Prostate gland (tissue), 2 donors: ENCODE results near the gene BUD23. TPM values are rescaled to one million over a fixed set of nuclear protein-coding genes. Genes with fewer than 3 reads are reported as not detected.

ENCODE experiments used
- DNase-seq: peaks from one replicate; pipeline ENCODE4 v3.0.0-alpha.2; 2019; ENCODE audit warnings: low spot score
- H3K27ac ChIP-seq, 2 donors: fragments of 200-600 bp; sonication (generic); 2 replicates each; pipeline ENCODE4 v1.5.1; 2017 to 2019
- H3K27me3 ChIP-seq: fragments of 200-600 bp; sonication (generic); replicated peaks from 2 replicates; pipeline ENCODE4 v1.5.1; 2019; ENCODE audit not compliant: insufficient read depth
- H3K36me3 ChIP-seq, 2 donors: fragments of 200-600 bp; sonication (generic); 1 replicate in 1 of 2; 2 replicates in 1 of 2; pipeline versions ENCODE4 v1.5.1 to v1.8.1; 2017 to 2019
- H3K4me1 ChIP-seq: fragments of 200-600 bp; sonication (generic); replicated peaks from 2 replicates; pipeline ENCODE4 v1.5.1; 2019
- H3K4me3 ChIP-seq, 2 donors: fragments of 200-600 bp; sonication (generic); 2 replicates each; pipeline ENCODE4 v1.5.1; 2017 to 2019
- H3K9me3 ChIP-seq: fragments of 200-600 bp; sonication (generic); 2 replicates; pipeline ENCODE4 v1.5.1; 2017
- POLR2A ChIP-seq: fragments of 450-650 bp; IDR thresholded peaks from one replicate; pipeline ENCODE4 v1.6.1; 2016; ENCODE audit warnings: antibody characterized with exemption, mild to moderate bottlenecking
- POLR2AphosphoS5 ChIP-seq: sonication (generic); formaldehyde crosslinking; IDR thresholded peaks from one replicate; pipeline ENCODE4 v1.6.1; 2017; ENCODE audit warnings: antibody characterized with exemption
- WGBS: methylation state at CpG from one replicate; pipeline ENCODE4 v1.1.5; 2018; 5-methylcytosine and 5-hydroxymethylcytosine counted together
- intact Hi-C: fragments of 100-400 bp; cut with DNase I; formaldehyde crosslinking; loops from one replicate; pipeline ENCODE4 v1.14.2; 2022
- total RNA-seq, 2 donors: library from RNA; depleted of rRNA; stranded (reverse); fragments of >200 nt; gene quantifications; one replicate each; pipeline ENCODE4 v1.1.0, GENCODE V29; 2016
- TF ChIP-seq, protein P1 (sequence below), 4 experiments: fragments of 200-600 bp in 2 of 4; fragments of 450-650 bp in 2 of 4; sonication (generic) in 2 of 4; IDR thresholded peaks; 1 replicate in 3 of 4; 2 replicates in 1 of 4; pipeline ENCODE4 v1.5.1; 2016 to 2019; ENCODE audit warnings: antibody characterized with exemption in 4 of 4, mild to moderate bottlenecking in 2 of 4, moderate library complexity in 2 of 4

The BUD23 gene
- total RNA-seq, 2 donors from 2014 or later, result 72.3 to 196 TPM

DNA sequence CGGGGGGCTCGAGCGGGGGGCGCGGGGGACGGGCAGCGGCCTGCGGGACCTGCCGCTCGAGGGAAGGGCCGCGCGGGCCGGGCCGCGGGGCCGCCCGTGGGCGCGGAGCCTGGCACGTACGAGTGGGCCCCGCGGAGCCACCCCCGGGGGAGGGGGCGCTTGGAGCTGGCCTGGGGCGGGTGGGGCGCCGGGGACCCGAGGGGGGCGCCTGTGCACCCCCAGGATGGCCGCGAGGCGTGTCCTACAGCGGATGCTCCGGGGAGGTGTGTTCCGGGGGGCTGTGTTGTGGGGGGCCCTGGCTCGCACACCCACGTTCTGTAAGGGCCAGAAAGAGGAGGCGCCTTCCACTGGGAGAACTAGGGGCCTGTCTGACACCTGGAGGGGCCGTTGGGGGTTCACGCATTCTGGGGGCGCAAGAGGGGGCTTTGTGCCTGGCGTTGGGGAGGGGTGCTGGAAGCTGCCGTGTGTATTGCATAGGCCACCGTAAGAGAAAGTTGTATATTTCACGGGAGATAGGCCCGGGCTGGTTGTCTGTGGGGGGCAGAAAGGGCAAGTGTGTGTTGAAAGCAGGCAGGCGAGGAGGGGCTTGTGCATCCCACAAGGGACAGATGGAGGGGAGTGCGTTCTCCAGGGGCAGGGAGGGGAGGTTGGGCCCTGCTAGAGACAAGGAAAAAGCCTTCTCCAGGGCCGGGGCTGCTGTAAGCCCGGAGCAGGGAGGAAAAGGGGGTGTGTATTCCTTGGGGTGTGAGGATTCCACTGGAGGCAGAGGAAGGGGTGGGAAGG is 15.1 kb upstream of the BUD23 start:
- WGBS, result 2% methylated on average over 36 of the region's 52 CpGs
- DNase-seq, result no peak
- no peaks in the 10 kb centered on the region for H3K27me3 ChIP-seq
- TF ChIP-seq, protein P1, sequence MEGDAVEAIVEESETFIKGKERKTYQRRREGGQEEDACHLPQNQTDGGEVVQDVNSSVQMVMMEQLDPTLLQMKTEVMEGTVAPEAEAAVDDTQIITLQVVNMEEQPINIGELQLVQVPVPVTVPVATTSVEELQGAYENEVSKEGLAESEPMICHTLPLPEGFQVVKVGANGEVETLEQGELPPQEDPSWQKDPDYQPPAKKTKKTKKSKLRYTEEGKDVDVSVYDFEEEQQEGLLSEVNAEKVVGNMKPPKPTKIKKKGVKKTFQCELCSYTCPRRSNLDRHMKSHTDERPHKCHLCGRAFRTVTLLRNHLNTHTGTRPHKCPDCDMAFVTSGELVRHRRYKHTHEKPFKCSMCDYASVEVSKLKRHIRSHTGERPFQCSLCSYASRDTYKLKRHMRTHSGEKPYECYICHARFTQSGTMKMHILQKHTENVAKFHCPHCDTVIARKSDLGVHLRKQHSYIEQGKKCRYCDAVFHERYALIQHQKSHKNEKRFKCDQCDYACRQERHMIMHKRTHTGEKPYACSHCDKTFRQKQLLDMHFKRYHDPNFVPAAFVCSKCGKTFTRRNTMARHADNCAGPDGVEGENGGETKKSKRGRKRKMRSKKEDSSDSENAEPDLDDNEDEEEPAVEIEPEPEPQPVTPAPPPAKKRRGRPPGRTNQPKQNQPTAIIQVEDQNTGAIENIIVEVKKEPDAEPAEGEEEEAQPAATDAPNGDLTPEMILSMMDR (IDR thresholded peaks at IDR 0.05), result no peak
- no peak for TF ChIP-seq POLR2AphosphoS5
- no peak for TF ChIP-seq POLR2A
- peaks cover 8% of the 10 kb centered on the region for H3K4me1 ChIP-seq
- peak overlapping the region in 1 of 2 donors; percentile 24 for H3K27ac ChIP-seq
- H3K36me3 ChIP-seq, result no peaks in the 10 kb centered on the region
- intact Hi-C loops, result no loop called here
- H3K4me3 ChIP-seq, result peak overlapping the region; percentile 66 to 81
- H3K9me3 ChIP-seq, result no peaks in the 10 kb centered on the region

GRCh38 chr7:73668886-73669230 is 14.5 kb upstream of the BUD23 start:
- Histone ChIP-seq H3K9me3 (no peaks in the 10 kb centered on the region), H3K4me1 (peaks cover 8% of the 10 kb centered on the region), H3K27ac (no peak overlapping the region), H3K36me3 (no peaks in the 10 kb centered on the region), H3K4me3 (peak overlapping the region; percentile 66 to 81), H3K27me3 (no peaks in the 10 kb centered on the region)
- no peak for DNase-seq
- TF ChIP-seq POLR2A (no peak), POLR2AphosphoS5 (no peak)
- TF ChIP-seq, protein P1 (IDR thresholded peaks at IDR 0.05), result no peak
- 13% methylated on average over 5 of the region's 5 CpGs for WGBS
- intact Hi-C loops, result no loop called here

DNA sequence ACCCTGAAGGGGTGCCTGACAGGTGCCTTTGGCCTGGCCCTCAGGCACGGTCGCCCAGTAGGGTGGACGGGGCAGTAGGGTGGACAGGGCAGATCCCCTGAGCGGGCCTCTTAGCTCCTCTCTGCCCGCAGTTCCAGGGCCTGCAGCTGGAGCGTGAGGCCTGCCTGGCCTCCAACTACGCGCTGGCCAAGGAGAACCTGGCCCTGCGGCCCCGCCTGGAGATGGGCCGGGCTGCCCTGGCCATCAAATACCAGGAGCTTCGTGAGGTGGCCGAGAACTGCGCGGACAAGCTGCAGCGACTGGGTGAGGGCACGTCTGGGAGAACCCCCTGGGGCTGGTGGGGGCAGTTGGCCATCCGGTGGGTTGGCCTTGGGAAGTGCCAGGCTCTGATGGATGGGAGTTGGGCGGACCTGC is 14.1 kb upstream of the BUD23 start:
- no peaks in the 10 kb centered on the region for H3K9me3 ChIP-seq
- H3K27me3 ChIP-seq, result no peaks in the 10 kb centered on the region
- no peak overlapping the region for H3K27ac ChIP-seq
- peaks cover 8% of the 10 kb centered on the region for H3K4me1 ChIP-seq
- intact Hi-C loops, result no loop called here
- no peak for TF ChIP-seq POLR2AphosphoS5
- no peak for DNase-seq
- 51% methylated on average over 14 of the region's 19 CpGs for WGBS
- no peak overlapping the region for H3K4me3 ChIP-seq
- H3K36me3 ChIP-seq, result no peaks in the 10 kb centered on the region

GRCh38 chr7:73669858-73670385 is 13.5 kb upstream of the BUD23 start:
- intact Hi-C loops, result no loop called here
- 89% methylated on average over 12 of the region's 12 CpGs for WGBS
- DNase-seq, result no peak

DNA sequence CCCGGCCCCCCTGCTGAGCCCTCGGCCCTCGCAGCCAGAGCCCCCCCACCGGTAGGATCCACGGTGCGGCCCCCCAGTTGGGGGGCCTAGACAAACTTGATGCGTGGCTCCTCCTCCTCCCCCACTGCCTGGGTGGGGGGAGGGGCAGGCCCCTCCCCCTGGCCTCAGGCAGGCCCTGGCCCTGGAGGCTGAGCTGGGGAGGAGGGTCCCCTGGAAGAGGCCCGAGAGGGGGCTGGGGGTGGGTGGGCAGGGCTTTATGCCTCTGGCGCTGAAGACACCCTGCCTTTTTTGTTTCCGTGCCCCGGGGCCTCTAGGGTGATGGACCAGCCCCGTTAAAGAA is 12.1 kb upstream of the BUD23 start:
- intact Hi-C loops, result no loop called here
- no peak overlapping the region for H3K4me3 ChIP-seq

More at GRCh38 chr7:73669858-73670385, 13.5 kb upstream of the BUD23 start:
- no peaks in the 10 kb centered on the region for H3K36me3 ChIP-seq
- no peaks in the 10 kb centered on the region for H3K27me3 ChIP-seq
- H3K27ac ChIP-seq, result no peak overlapping the region
- no peak overlapping the region for H3K4me3 ChIP-seq
- H3K4me1 ChIP-seq, result peaks cover 8% of the 10 kb centered on the region
- TF ChIP-seq, protein P1 (IDR thresholded peaks at IDR 0.05), result no peak
- no peak for TF ChIP-seq POLR2A
- TF ChIP-seq POLR2AphosphoS5, result no peak
- no peaks in the 10 kb centered on the region for H3K9me3 ChIP-seq

More for the DNA sequence above, 12.1 kb upstream of the BUD23 start:
- H3K36me3 ChIP-seq, result no peaks in the 10 kb centered on the region
- H3K9me3 ChIP-seq, result no peaks in the 10 kb centered on the region
- peaks cover 8% of the 10 kb centered on the region for H3K4me1 ChIP-seq
- WGBS, result 60% methylated on average over 6 of the region's 12 CpGs
- no peaks in the 10 kb centered on the region for H3K27me3 ChIP-seq
- no peak overlapping the region for H3K27ac ChIP-seq
- no peak for TF ChIP-seq POLR2A
- DNase-seq, result no peak
